ENCODE measurements around the gene DIPK1A.

DNA sequence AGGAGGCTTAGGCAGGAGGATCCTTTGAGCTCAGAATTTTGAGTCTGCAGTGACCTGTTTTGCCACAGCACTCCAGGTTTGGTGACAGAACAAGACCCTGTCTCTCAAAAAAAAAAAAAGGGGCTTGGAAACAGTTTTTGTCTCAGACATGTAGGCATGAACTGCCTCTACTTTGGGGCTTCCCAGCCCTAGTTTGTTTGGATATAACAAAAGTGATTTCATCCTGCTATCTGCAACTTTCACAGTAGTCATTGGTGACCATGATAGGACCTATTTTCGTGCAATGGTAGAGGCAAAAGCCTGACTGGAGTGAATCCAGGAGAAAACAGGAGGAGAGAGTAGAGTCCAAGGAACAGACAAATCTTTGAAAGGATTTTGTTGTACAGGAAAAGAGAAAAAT, 156.0 kb downstream of the DIPK1A start:
- TF ChIP-seq, protein P1, sequence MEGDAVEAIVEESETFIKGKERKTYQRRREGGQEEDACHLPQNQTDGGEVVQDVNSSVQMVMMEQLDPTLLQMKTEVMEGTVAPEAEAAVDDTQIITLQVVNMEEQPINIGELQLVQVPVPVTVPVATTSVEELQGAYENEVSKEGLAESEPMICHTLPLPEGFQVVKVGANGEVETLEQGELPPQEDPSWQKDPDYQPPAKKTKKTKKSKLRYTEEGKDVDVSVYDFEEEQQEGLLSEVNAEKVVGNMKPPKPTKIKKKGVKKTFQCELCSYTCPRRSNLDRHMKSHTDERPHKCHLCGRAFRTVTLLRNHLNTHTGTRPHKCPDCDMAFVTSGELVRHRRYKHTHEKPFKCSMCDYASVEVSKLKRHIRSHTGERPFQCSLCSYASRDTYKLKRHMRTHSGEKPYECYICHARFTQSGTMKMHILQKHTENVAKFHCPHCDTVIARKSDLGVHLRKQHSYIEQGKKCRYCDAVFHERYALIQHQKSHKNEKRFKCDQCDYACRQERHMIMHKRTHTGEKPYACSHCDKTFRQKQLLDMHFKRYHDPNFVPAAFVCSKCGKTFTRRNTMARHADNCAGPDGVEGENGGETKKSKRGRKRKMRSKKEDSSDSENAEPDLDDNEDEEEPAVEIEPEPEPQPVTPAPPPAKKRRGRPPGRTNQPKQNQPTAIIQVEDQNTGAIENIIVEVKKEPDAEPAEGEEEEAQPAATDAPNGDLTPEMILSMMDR (IDR thresholded peaks at IDR 0.05) = no peak
- no peak for TF ChIP-seq POLR2A (IDR thresholded peaks at IDR 0.05)
